NB4 (cell line): ENCODE data around the gene UQCR10.

Experiments
- DNase-seq: peaks from one replicate; pipeline ENCODE4 v3.0.0; 2010; ENCODE audit warnings: low read depth
- H3K4me3 ChIP-seq: one replicate; pipeline ENCODE4 v1.5.1; 2011; ENCODE audit warnings: mild to moderate bottlenecking, low read depth, low read length, moderate library complexity
- CTCF ChIP-seq: IDR thresholded peaks from one replicate; pipeline ENCODE4 v1.5.1; 2012; ENCODE audit warnings: low read depth, low read length
- MAX ChIP-seq: IDR thresholded peaks from 2 replicates; pipeline ENCODE4 v1.6.1; 2011; ENCODE audit warnings: low read depth, low read length
- MYC ChIP-seq: IDR thresholded peaks from 2 replicates; pipeline ENCODE4 v1.6.1; 2011; ENCODE audit warnings: low read depth, low read length
- POLR2A ChIP-seq: IDR thresholded peaks from 2 replicates; pipeline ENCODE4 v1.6.1; 2011; ENCODE audit warnings: mild to moderate bottlenecking; ENCODE audit not compliant: insufficient read length; ENCODE audit errors: extremely low read depth

The UQCR10 gene

GRCh38 chr22:29734406-29734805, 32.8 kb upstream of the UQCR10 start:
- H3K4me3 ChIP-seq, result no peak overlapping the region
- no peak for DNase-seq

GRCh38 chr22:29734838-29735237, 32.3 kb upstream of the UQCR10 start:
- TF ChIP-seq POLR2A (no peak), MAX (no peak), MYC (no peak), CTCF (no peak)
- no peak for DNase-seq
- no peak overlapping the region for H3K4me3 ChIP-seq

More at GRCh38 chr22:29734406-29734805, 32.8 kb upstream of the UQCR10 start:
- TF ChIP-seq CTCF, result no peak

GRCh38 chr22:29735416-29735815, 31.8 kb upstream of the UQCR10 start:
- TF ChIP-seq POLR2A, result no peak
- no peak for TF ChIP-seq MYC
- no peak for TF ChIP-seq CTCF
- no peak for TF ChIP-seq MAX
- H3K4me3 ChIP-seq, result no peak overlapping the region
- no peak for DNase-seq

- H3K4me3 ChIP-seq, result no peak overlapping the region
- no peak for TF ChIP-seq CTCF
- TF ChIP-seq MAX, result no peak
- TF ChIP-seq MYC, result no peak
- no peak for TF ChIP-seq POLR2A
- no peak for DNase-seq
Measured at GRCh38 chr22:29737251-29738117, 29.7 kb upstream of the UQCR10 start.

- no peak overlapping the region for H3K4me3 ChIP-seq
- no peak for DNase-seq
- TF ChIP-seq MYC (no peak), MAX (no peak), CTCF (no peak), POLR2A (no peak)
Measured at GRCh38 chr22:29738118-29738815, 28.9 kb upstream of the UQCR10 start.
